SK-N-SH treated with all-trans-retinoic acid at 6 μM for 48 hours (cell line): ENCODE data around the gene MCU.

ENCODE experiments used
- ATAC-seq: fragments of 200-7000 bp; cut with Tn5 transposase; 3 replicates; pipeline ENCODE4 v1.9.1; 2020; ENCODE audit warnings: mild to moderate bottlenecking, moderate library complexity
- ARNTL ChIP-seq: fragments of 450-650 bp; formaldehyde crosslinking; IDR thresholded peaks from 2 replicates; pipeline ENCODE4 v1.5.0; 2020; ENCODE audit warnings: low read depth, mild to moderate bottlenecking, moderate library complexity, borderline replicate concordance
- CSDC2 ChIP-seq: fragments of 250-450 bp; sonication (Bioruptor Pico); IDR thresholded peaks from 2 replicates; pipeline ENCODE4 v1.5.0; 2020; ENCODE audit warnings: mild to moderate bottlenecking, moderate library complexity
- CSRNP3 ChIP-seq: fragments of 250-450 bp; sonication (Bioruptor Pico); IDR thresholded peaks from 2 replicates; pipeline ENCODE4 v1.5.1; 2021; ENCODE audit warnings: mild to moderate bottlenecking, moderate library complexity
- ESRRG ChIP-seq: fragments of 250-450 bp; sonication (Bioruptor Pico); IDR thresholded peaks from 2 replicates; pipeline ENCODE4 v1.6.1; 2021; ENCODE audit warnings: mild to moderate bottlenecking
- GLIS3 ChIP-seq: fragments of 250-450 bp; sonication (Bioruptor Pico); IDR thresholded peaks from 2 replicates; pipeline ENCODE4 v1.5.0; 2020; ENCODE audit warnings: mild to moderate bottlenecking, moderate library complexity
- ISL1 ChIP-seq: fragments of 250-450 bp; sonication (Bioruptor Pico); IDR thresholded peaks from 2 replicates; pipeline ENCODE4 v2.1.2; 2022; ENCODE audit warnings: mild to moderate bottlenecking, moderate library complexity
- OSR1 ChIP-seq: fragments of 250-450 bp; sonication (Bioruptor Pico); IDR thresholded peaks from 2 replicates; pipeline ENCODE4 v1.8.0; 2022; ENCODE audit warnings: moderate library complexity, mild to moderate bottlenecking, inconsistent platforms
- PATZ1 ChIP-seq: fragments of 250-450 bp; sonication (Bioruptor Pico); IDR thresholded peaks from 2 replicates; pipeline ENCODE4 v1.8.0; 2020; ENCODE audit warnings: mild to moderate bottlenecking, moderate library complexity, borderline replicate concordance
- POU6F1 ChIP-seq: fragments of 250-450 bp; sonication (Bioruptor Pico); IDR thresholded peaks from 2 replicates; pipeline ENCODE4 v1.8.0; 2021; ENCODE audit warnings: low read depth, mild to moderate bottlenecking, moderate library complexity, borderline replicate concordance
- PPARA ChIP-seq: fragments of 250-450 bp; sonication (Bioruptor Pico); IDR thresholded peaks from 2 replicates; pipeline ENCODE4 v1.5.0; 2020; ENCODE audit warnings: mild to moderate bottlenecking, borderline replicate concordance
- RARB ChIP-seq: fragments of 250-450 bp; sonication (Bioruptor Pico); IDR thresholded peaks from 2 replicates; pipeline ENCODE4 v1.8.0; 2021; ENCODE audit warnings: mild to moderate bottlenecking, moderate library complexity
- SNAI2 ChIP-seq: fragments of 250-450 bp; sonication (Bioruptor Pico); IDR thresholded peaks from 2 replicates; pipeline ENCODE4 v1.5.0; 2020; ENCODE audit warnings: mild to moderate bottlenecking, moderate library complexity
- TCF4 ChIP-seq: fragments of 250-450 bp; sonication (Bioruptor Pico); IDR thresholded peaks from 2 replicates; pipeline ENCODE4 v1.8.0; 2021; ENCODE audit warnings: mild to moderate bottlenecking, moderate library complexity, borderline replicate concordance
- TOX ChIP-seq: fragments of 250-450 bp; sonication (Bioruptor Pico); IDR thresholded peaks from 2 replicates; pipeline ENCODE4 v1.8.0; 2021; ENCODE audit warnings: mild to moderate bottlenecking, moderate library complexity, borderline replicate concordance
- TSHZ2 ChIP-seq: fragments of 250-450 bp; sonication (Bioruptor Pico); IDR thresholded peaks from 2 replicates; pipeline ENCODE4 v1.5.0; 2020; ENCODE audit warnings: mild to moderate bottlenecking, moderate library complexity
- ZC3H10 ChIP-seq: fragments of 250-450 bp; sonication (Bioruptor Pico); IDR thresholded peaks from 2 replicates; pipeline ENCODE4 v1.5.1; 2021; ENCODE audit warnings: mild to moderate bottlenecking, moderate library complexity
- ZFP3 ChIP-seq: fragments of 250-450 bp; sonication (Bioruptor Pico); IDR thresholded peaks from 2 replicates; pipeline ENCODE4 v1.5.0; 2020; ENCODE audit warnings: mild to moderate bottlenecking, moderate library complexity
- ZFP30 ChIP-seq: fragments of 450-650 bp; formaldehyde crosslinking; IDR thresholded peaks from 2 replicates; pipeline ENCODE4 v1.5.0; 2022; ENCODE audit warnings: mild to moderate bottlenecking, moderate library complexity
- ZNF565 ChIP-seq: fragments of 450-650 bp; formaldehyde crosslinking; conservative IDR thresholded peaks from 2 replicates; pipeline ENCODE4 v1.5.0; 2020; ENCODE audit warnings: low read depth, mild to moderate bottlenecking, moderate library complexity
- ZNF70 ChIP-seq: fragments of 450-650 bp; formaldehyde crosslinking; IDR thresholded peaks from 2 replicates; pipeline ENCODE4 v1.5.0; 2020; ENCODE audit warnings: mild to moderate bottlenecking, moderate library complexity
- ZNF8 ChIP-seq: fragments of 450-650 bp; formaldehyde crosslinking; IDR thresholded peaks from 2 replicates; pipeline ENCODE4 v1.5.0; 2020; ENCODE audit warnings: mild to moderate bottlenecking, moderate library complexity

The MCU gene

GRCh38 chr10:72810976-72811375, 119.0 kb downstream of the MCU start:
- ATAC-seq = no peak
- TF ChIP-seq POU6F1 (no peak), CSRNP3 (CRISPR knock-in tag) (no peak), PATZ1 (CRISPR knock-in tag) (no peak), ZNF70 (CRISPR knock-in tag) (no peak), ZNF565 (CRISPR knock-in tag) (no peak), ZNF8 (CRISPR knock-in tag) (no peak), ESRRG (CRISPR knock-in tag) (no peak), CSDC2 (no peak), ZFP30 (no peak), ARNTL (CRISPR knock-in tag) (no peak), TCF4 (no peak), OSR1 (CRISPR knock-in tag) (no peak), ISL1 (CRISPR knock-in tag) (no peak), ZFP3 (CRISPR knock-in tag) (no peak), SNAI2 (CRISPR knock-in tag) (no peak), RARB (CRISPR knock-in tag) (no peak), PPARA (CRISPR knock-in tag) (no peak), TSHZ2 (no peak), GLIS3 (CRISPR knock-in tag) (no peak)

GRCh38 chr10:72812415-72812752, 120.4 kb downstream of the MCU start:
- ATAC-seq = peak; percentile 68
- TF ChIP-seq ZFP3 (CRISPR knock-in tag) = no peak
- TF ChIP-seq ESRRG (CRISPR knock-in tag) = no peak
- TF ChIP-seq PATZ1 (CRISPR knock-in tag) = no peak
- TF ChIP-seq GLIS3 (CRISPR knock-in tag) = no peak
- no peak for TF ChIP-seq TOX (CRISPR knock-in tag)
- TF ChIP-seq CSDC2 = no peak

- TF ChIP-seq ZNF565 (CRISPR knock-in tag) (no peak), PATZ1 (CRISPR knock-in tag) (no peak), TOX (CRISPR knock-in tag) (peak; percentile 22; the same call in 1 of the 2 replicates), TCF4 (no peak), PPARA (CRISPR knock-in tag) (no peak), ISL1 (CRISPR knock-in tag) (peak; percentile 41; the same call in 1 of the 2 replicates), ZC3H10 (CRISPR knock-in tag) (no peak)
- ATAC-seq = peak; percentile 95
These were observed 120.9 kb downstream of the MCU start for GRCh38 chr10:72812753-72813430.
